ENCODE measurements around the gene PRR36. TPM values are rescaled to one million over a fixed set of nuclear protein-coding genes. Genes with fewer than 3 reads are reported as not detected.
"Not testable (repeated sequence)": the region's sequence is repeated elsewhere in the genome, so short reads cannot be mapped to it uniquely, and the experiment has no call there.

The PRR36 gene
- polyA plus RNA-seq, 3 donors = 5.6 to 9.4 (median 8.1) TPM

DNA sequence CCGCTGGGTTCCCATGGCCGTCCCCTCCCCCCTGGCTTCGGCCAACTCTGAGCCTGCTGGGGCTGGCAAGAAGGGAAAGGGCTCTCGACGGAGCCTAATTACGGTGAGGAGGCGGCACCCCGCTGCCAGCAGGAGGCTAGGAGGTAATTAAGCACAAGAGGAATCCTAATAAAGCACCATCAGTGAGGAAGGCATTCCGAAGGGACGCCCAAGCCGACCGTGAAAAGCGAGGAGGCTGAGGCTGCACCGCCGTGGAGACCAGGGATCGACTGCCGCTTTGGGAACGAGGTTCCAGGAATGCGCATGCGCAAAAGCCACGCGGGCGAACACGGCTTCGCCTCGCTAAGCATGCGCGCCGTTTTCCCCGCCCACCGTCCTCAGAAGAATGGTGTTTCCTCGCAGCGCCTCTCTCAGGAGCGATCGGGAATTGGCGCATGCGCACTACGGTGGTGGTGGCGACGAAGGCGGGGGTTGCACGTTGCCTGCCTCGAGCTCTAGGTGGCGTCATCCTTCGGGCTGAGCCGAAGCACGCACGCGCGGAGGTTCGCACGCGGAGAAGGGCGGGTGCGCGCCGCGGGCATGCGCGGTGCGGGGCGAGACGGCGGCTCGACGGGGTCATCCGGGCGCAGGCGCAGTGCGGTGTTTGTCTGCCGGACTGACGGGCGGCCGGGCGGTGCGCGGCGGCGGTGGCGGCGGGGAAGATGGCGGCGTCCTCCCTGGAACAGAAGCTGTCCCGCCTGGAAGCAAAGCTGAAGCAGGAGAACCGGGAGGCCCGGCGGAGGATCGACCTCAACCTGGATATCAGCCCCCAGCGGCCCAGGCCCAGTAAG is 29.3 kb upstream of the PRR36 start, which contains the start of gene MAP2K7:
Gene MAP2K7 (plus strand): TSS at position 634 of the 830 bp plus-strand sequence. CDS start 68 bp downstream, at position 702.
- DNase-seq (ENCODE audit: extremely low read depth in 1 of 11, low read depth in 9 of 11, low spot score in 4 of 11) = peak; percentile 99 to 100 (median 99)

- no peak for DNase-seq (ENCODE audit: extremely low read depth in 1 of 11, low read depth in 9 of 11, low spot score in 4 of 11)
These were observed 28.6 kb upstream of the PRR36 start for GRCh38 chr19:7902796-7903243.

DNA sequence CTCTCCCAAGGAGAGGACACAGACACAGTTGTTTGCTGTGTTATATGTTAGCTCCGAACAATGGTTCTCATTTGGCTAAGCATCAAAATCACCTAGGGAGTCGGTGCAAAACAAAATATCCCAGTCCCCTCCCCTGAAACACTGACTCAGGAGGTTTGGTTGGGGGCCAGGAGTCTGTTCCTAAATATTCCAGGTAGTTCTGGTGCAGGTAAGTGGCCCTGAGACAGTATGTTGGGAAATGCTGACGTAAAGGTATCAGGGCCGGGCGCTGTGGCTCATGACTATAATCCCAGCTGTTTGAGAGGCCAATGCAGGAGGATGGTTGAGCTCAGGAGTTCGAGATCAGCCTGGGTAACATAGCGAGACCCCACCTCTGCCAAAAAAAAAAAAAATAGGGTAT is 27.1 kb upstream of the PRR36 start:
- DNase-seq (ENCODE audit: extremely low read depth in 1 of 11, low read depth in 9 of 11, low spot score in 4 of 11) = no peak

- no peak for DNase-seq (ENCODE audit: extremely low read depth in 1 of 11, low read depth in 9 of 11, low spot score in 4 of 11)
These were observed 26.7 kb upstream of the PRR36 start for GRCh38 chr19:7900931-7901330.

GRCh38 chr19:7900401-7900870 is 26.2 kb upstream of the PRR36 start:
- DNase-seq (ENCODE audit: extremely low read depth in 1 of 11, low read depth in 9 of 11, low spot score in 4 of 11) = no peak

DNA sequence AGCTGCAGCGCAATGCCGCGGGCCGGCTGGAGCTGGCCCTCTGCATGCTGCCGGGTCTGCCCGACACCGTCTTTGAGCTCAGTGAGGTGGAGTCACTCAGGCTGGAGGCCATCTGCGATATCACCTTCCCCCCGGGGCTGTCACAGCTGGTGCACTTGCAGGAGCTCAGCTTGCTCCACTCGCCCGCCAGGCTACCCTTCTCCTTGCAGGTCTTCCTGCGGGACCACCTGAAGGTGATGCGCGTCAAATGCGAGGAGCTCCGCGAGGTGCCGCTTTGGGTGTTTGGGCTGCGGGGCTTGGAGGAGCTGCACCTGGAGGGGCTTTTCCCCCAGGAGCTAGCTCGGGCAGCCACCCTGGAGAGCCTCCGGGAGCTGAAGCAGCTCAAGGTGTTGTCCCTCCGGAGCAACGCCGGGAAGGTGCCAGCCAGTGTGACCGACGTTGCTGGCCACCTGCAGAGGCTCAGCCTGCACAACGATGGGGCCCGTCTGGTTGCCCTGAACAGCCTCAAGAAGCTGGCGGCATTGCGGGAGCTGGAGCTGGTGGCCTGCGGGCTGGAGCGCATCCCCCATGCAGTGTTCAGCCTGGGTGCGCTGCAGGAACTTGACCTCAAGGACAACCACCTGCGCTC is 25.7 kb upstream of the PRR36 start:
- no peak for DNase-seq (ENCODE audit: extremely low read depth in 1 of 11, low read depth in 9 of 11, low spot score in 4 of 11)

DNA sequence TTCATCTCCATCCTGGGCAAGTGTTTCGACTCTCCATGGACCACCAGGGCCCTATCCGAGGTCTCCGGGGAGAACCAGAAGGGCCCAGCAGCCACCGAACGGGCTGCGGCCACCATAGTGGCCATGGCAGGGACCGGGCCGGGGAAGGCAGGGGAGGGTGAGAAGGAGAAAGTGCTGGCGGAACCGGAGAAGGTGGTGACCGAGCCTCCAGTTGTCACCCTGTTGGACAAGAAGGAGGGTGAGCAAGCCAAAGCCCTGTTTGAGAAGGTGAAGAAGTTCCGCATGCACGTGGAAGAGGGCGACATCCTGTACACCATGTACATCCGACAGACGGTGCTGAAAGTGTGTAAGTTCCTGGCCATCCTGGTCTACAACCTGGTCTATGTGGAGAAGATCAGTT is 24.8 kb upstream of the PRR36 start:
- DNase-seq (ENCODE audit: extremely low read depth in 1 of 11, low read depth in 9 of 11, low spot score in 4 of 11) = no peak

DNA sequence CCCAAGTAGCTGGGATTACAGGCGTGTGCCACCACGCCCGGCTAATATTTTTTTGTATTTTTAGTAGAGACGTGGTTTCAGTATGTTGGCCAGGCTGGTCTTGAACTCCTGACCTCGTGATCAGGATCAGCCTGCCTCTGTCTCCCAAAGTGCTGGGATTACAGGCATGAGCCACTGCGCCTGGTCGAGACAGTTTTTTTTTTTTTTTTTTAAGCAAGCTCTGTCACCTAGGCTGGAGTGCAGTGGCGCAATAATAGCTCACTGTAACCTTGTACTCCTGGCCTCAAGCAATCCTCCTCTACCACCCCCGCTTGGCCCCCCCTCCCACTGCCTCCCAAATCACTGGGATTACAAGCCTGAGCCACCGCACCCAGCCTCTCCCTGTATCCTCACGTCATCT is 23.1 kb upstream of the PRR36 start:
- no peak for DNase-seq (ENCODE audit: extremely low read depth in 1 of 11, low read depth in 9 of 11, low spot score in 4 of 11)

DNA sequence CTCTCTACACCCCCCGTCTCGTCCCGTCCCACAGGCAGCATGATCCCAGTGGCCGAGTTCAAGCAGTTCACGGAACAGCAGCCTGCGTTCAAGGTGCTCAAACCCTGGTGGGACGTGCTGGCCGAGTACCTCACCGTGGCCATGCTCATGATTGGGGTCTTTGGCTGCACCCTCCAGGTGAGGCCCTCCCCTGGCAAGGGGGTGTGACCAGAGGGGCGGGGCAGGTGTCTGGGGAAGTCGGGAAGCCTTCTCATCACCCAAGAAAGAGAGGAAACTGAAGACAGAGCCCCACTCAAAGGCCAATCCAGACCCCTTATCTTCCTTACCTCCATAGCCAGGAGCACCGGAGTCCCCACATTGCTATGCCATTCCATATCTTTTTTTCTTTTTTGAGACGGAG is 21.4 kb upstream of the PRR36 start:
- DNase-seq (ENCODE audit: extremely low read depth in 1 of 11, low read depth in 9 of 11, low spot score in 4 of 11) = no peak

- DNase-seq (ENCODE audit: extremely low read depth in 1 of 11, low read depth in 9 of 11, low spot score in 4 of 11) = no peak
These were observed 20.6 kb upstream of the PRR36 start for GRCh38 chr19:7894612-7895309.

DNA sequence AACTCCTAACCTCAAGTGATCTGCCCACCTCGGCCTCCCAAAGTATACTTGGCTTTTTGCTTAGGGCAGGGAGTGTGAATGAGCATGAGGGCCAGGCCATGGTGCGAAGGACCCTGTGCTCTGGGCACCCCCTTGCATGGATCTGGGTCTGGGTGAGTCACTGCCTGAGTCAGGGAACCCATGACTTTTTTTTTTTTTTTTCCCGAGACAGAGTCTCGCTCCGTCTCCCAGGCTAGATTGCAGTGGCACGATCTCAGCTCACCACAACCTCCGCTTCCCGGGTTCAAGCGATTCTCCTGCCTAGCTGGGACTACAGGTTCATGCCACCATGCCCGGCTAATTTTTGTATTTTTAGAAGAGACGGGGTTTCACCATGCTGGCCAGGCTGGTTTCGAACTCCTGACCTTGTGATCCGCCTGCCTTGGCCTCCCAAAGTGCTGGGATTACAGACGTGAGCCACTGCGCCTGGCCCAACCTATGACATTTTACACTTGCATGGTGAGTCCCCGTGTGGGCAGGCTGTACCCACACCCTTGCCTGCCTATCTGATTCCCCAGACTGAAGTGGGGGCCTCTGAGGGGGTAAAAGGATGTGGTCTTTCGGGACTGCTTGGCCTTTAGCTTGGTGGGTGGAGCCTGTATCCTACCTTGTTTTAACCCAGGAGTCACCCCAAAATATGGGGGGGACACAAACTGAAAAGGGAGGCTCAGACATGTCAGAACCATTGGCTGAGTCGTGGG is 19.3 kb upstream of the PRR36 start:
- not testable (repeated sequence) for DNase-seq (ENCODE audit: extremely low read depth in 1 of 11, low read depth in 9 of 11, low spot score in 4 of 11)

GRCh38 chr19:7888826-7889217 is 14.6 kb upstream of the PRR36 start:
- DNase-seq (ENCODE audit: extremely low read depth in 1 of 11, low read depth in 9 of 11, low spot score in 4 of 11) = no peak

DNA sequence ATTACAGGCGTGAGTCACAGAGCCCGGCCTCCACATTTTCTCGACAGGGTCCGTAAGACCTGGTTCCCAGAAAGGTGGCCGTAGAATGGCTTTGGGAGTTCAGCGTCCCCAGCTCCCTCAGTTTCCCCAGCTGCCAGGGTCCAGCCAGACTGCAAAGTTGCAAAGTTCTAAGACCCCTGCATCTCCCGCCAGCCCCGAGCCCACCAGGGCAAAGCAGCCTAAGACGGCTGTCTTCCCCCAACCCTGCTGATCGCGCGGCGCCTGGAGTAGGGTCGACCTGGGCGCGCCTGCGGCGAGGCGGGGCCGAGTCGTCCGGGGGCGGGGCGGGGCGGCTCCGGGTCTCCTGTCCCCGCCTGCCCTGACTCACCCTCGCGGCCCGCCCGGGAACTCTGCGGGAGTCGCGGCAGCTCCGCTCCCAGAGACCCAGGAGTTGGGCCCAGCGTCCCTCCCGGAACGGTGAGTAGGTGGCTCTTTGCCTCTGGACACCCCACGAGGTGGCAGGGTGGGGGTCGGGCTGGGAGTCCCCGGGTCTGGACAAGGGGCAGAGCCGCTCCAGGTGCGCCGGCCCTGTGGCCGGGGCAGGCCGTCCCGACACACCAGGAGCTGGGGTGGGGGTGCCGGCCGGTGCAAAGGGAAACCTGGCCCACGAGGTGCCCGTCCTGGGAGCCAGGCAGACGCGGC is 14.1 kb upstream of the PRR36 start, which contains the start of gene LRRC8E:
Gene LRRC8E (plus strand): TSS at position 366 of the 681 bp plus-strand sequence. CDS start 7,094 bp downstream, outside the sequence.
- DNase-seq (ENCODE audit: extremely low read depth in 1 of 11, low read depth in 9 of 11, low spot score in 4 of 11) = no peak

DNA sequence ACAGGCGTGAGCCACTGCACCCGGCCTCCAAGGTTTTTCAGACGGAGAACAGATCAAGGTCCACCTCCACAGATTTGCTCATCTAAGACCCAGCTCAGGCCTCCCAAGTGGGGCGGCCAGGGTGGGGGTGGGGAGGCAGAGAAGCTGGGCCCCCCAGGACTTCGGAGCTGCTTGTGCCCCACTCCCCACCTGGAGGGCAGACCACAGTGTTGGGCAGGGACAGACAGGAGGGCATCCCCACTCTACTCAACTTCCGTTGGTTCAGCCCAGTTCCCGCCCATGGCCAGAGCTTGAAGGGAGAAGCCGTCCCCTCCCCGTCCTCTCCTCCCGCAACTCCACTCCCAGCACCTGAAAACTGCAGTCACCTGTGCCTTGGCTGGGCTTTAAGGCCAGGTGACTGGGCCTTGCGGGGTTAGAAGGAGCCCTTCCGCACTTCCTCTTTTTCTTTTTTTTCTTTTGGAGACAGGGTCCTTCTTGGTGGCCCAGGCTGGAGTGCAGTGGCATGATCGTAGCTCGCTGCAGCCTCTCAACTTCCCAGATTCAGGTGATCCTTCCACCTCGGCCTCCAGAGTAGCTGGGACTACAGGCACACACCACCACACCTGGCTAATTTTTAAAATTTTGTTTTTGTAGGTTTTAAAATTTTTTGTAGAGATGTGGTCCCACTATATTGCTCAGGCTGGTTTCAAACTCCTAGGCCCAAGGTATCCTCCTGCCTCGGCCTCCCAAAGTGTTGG is 13.4 kb upstream of the PRR36 start:
- DNase-seq (ENCODE audit: extremely low read depth in 1 of 11, low read depth in 9 of 11, low spot score in 4 of 11) = no peak

DNA sequence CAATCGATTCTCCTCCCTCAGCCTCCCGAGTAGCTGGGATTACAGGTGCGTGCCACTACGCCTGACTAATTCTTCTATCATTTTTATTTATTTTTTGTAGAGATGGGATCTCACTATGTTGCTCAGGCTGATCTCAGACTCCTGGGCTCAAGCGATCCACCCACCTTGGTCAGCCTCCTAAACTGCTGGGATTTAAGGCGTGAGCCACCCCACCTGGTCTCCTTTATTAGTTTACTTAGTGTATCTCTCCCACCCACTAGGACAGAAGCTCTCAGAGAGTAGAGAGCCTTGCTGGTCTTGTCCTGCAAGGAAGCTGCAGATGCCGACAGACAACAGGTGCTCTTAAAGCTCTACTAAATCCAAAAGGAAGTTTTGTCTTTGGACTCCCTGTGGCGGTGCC is 11.6 kb upstream of the PRR36 start:
- DNase-seq (ENCODE audit: extremely low read depth in 1 of 11, low read depth in 9 of 11, low spot score in 4 of 11) = no peak

- DNase-seq (ENCODE audit: extremely low read depth in 1 of 11, low read depth in 9 of 11, low spot score in 4 of 11) = no peak
These were observed 9.8 kb upstream of the PRR36 start for GRCh38 chr19:7883796-7884570.

GRCh38 chr19:7883105-7883504 is 8.9 kb upstream of the PRR36 start:
- no peak for DNase-seq (ENCODE audit: extremely low read depth in 1 of 11, low read depth in 9 of 11, low spot score in 4 of 11)
